ENCODE results near the gene HMG20B.
"Not testable (repeated sequence)": the region's sequence is repeated elsewhere in the genome, so short reads cannot be mapped to it uniquely, and the experiment has no call there.

The HMG20B gene

GRCh38 chr19:3572855-3573161, at the start of gene HMG20B:
TSS of gene HMG20B (plus strand) at chr19:3572944. CDS start at chr19:3573310, 366 bp downstream.
- DNase-seq (ENCODE audit: low read depth, low spot score) = no peak

GRCh38 chr19:3523361-3524077, 49.2 kb upstream of the HMG20B start:
- no peak for DNase-seq (ENCODE audit: low read depth, low spot score)

GRCh38 chr19:3524078-3524842, 48.5 kb upstream of the HMG20B start:
- no peak for DNase-seq (ENCODE audit: low read depth, low spot score)

- DNase-seq (ENCODE audit: low read depth, low spot score) = no peak
Measured at GRCh38 chr19:3524904-3525451, 47.8 kb upstream of the HMG20B start.

- DNase-seq (ENCODE audit: low read depth, low spot score) = no peak
Measured at GRCh38 chr19:3526507-3527237, 46.1 kb upstream of the HMG20B start.

GRCh38 chr19:3527238-3527910, 45.4 kb upstream of the HMG20B start:
- DNase-seq (ENCODE audit: low read depth, low spot score) = no peak

GRCh38 chr19:3528080-3528479, 44.7 kb upstream of the HMG20B start:
- DNase-seq (ENCODE audit: low read depth, low spot score) = no peak

GRCh38 chr19:3528539-3529211, 44.1 kb upstream of the HMG20B start:
- DNase-seq (ENCODE audit: low read depth, low spot score) = no peak

- not testable (repeated sequence) for DNase-seq (ENCODE audit: low read depth, low spot score)
Measured at GRCh38 chr19:3529299-3529698, 43.4 kb upstream of the HMG20B start.

GRCh38 chr19:3530389-3530788, 42.4 kb upstream of the HMG20B start:
- DNase-seq (ENCODE audit: low read depth, low spot score) = no peak

GRCh38 chr19:3531716-3532115, 41.0 kb upstream of the HMG20B start:
- DNase-seq (ENCODE audit: low read depth, low spot score) = no peak

GRCh38 chr19:3532154-3532786, 40.5 kb upstream of the HMG20B start:
- no peak for DNase-seq (ENCODE audit: low read depth, low spot score)

GRCh38 chr19:3533033-3533432, 39.7 kb upstream of the HMG20B start:
- DNase-seq (ENCODE audit: low read depth, low spot score) = no peak

GRCh38 chr19:3533563-3534216, 39.1 kb upstream of the HMG20B start:
- DNase-seq (ENCODE audit: low read depth, low spot score) = no peak

GRCh38 chr19:3534375-3535234, 38.1 kb upstream of the HMG20B start:
- DNase-seq (ENCODE audit: low read depth, low spot score) = no peak

- DNase-seq (ENCODE audit: low read depth, low spot score) = no peak
Measured at GRCh38 chr19:3535235-3535535, 37.6 kb upstream of the HMG20B start.

- DNase-seq (ENCODE audit: low read depth, low spot score) = no peak
Measured at GRCh38 chr19:3535563-3535965, 37.2 kb upstream of the HMG20B start.

GRCh38 chr19:3535981-3536380, 36.8 kb upstream of the HMG20B start:
- DNase-seq (ENCODE audit: low read depth, low spot score) = no peak

GRCh38 chr19:3536429-3537100, 36.2 kb upstream of the HMG20B start:
- no peak for DNase-seq (ENCODE audit: low read depth, low spot score)
